SK-N-SH treated with all-trans-retinoic acid at 6 μM for 48 hours (cell line): Measurements from ENCODE around the gene SIGLEC10.

Source experiments
- ATAC-seq: fragments of 200-7000 bp; cut with Tn5 transposase; 3 replicates; pipeline ENCODE4 v1.9.1; 2020; ENCODE audit warnings: mild to moderate bottlenecking, moderate library complexity
- ARNTL ChIP-seq: fragments of 450-650 bp; formaldehyde crosslinking; IDR thresholded peaks from 2 replicates; pipeline ENCODE4 v1.5.0; 2020; ENCODE audit warnings: low read depth, mild to moderate bottlenecking, moderate library complexity, borderline replicate concordance
- BACH2 ChIP-seq: fragments of 250-450 bp; sonication (Bioruptor Pico); IDR thresholded peaks from 2 replicates; pipeline ENCODE4 v1.9.0; 2021; ENCODE audit warnings: mild to moderate bottlenecking, borderline replicate concordance
- CSDC2 ChIP-seq: fragments of 250-450 bp; sonication (Bioruptor Pico); IDR thresholded peaks from 2 replicates; pipeline ENCODE4 v1.5.0; 2020; ENCODE audit warnings: mild to moderate bottlenecking, moderate library complexity
- ESRRG ChIP-seq: fragments of 250-450 bp; sonication (Bioruptor Pico); IDR thresholded peaks from 2 replicates; pipeline ENCODE4 v1.6.1; 2021; ENCODE audit warnings: mild to moderate bottlenecking
- GLIS3 ChIP-seq: fragments of 250-450 bp; sonication (Bioruptor Pico); IDR thresholded peaks from 2 replicates; pipeline ENCODE4 v1.5.0; 2020; ENCODE audit warnings: mild to moderate bottlenecking, moderate library complexity
- ISL1 ChIP-seq: fragments of 250-450 bp; sonication (Bioruptor Pico); IDR thresholded peaks from 2 replicates; pipeline ENCODE4 v2.1.2; 2022; ENCODE audit warnings: mild to moderate bottlenecking, moderate library complexity
- OSR1 ChIP-seq: fragments of 250-450 bp; sonication (Bioruptor Pico); IDR thresholded peaks from 2 replicates; pipeline ENCODE4 v1.8.0; 2022; ENCODE audit warnings: moderate library complexity, mild to moderate bottlenecking, inconsistent platforms
- PPARA ChIP-seq: fragments of 250-450 bp; sonication (Bioruptor Pico); IDR thresholded peaks from 2 replicates; pipeline ENCODE4 v1.5.0; 2020; ENCODE audit warnings: mild to moderate bottlenecking, borderline replicate concordance
- RARB ChIP-seq: fragments of 250-450 bp; sonication (Bioruptor Pico); IDR thresholded peaks from 2 replicates; pipeline ENCODE4 v1.8.0; 2021; ENCODE audit warnings: mild to moderate bottlenecking, moderate library complexity
- TCF4 ChIP-seq: fragments of 250-450 bp; sonication (Bioruptor Pico); IDR thresholded peaks from 2 replicates; pipeline ENCODE4 v1.8.0; 2021; ENCODE audit warnings: mild to moderate bottlenecking, moderate library complexity, borderline replicate concordance
- TOX ChIP-seq: fragments of 250-450 bp; sonication (Bioruptor Pico); IDR thresholded peaks from 2 replicates; pipeline ENCODE4 v1.8.0; 2021; ENCODE audit warnings: mild to moderate bottlenecking, moderate library complexity, borderline replicate concordance
- ZC3H10 ChIP-seq: fragments of 250-450 bp; sonication (Bioruptor Pico); IDR thresholded peaks from 2 replicates; pipeline ENCODE4 v1.5.1; 2021; ENCODE audit warnings: mild to moderate bottlenecking, moderate library complexity
- ZFP3 ChIP-seq: fragments of 250-450 bp; sonication (Bioruptor Pico); IDR thresholded peaks from 2 replicates; pipeline ENCODE4 v1.5.0; 2020; ENCODE audit warnings: mild to moderate bottlenecking, moderate library complexity
- ZFP30 ChIP-seq: fragments of 450-650 bp; formaldehyde crosslinking; IDR thresholded peaks from 2 replicates; pipeline ENCODE4 v1.5.0; 2022; ENCODE audit warnings: mild to moderate bottlenecking, moderate library complexity
- ZNF565 ChIP-seq: fragments of 450-650 bp; formaldehyde crosslinking; conservative IDR thresholded peaks from 2 replicates; pipeline ENCODE4 v1.5.0; 2020; ENCODE audit warnings: low read depth, mild to moderate bottlenecking, moderate library complexity
- ZNF70 ChIP-seq: fragments of 450-650 bp; formaldehyde crosslinking; IDR thresholded peaks from 2 replicates; pipeline ENCODE4 v1.5.0; 2020; ENCODE audit warnings: mild to moderate bottlenecking, moderate library complexity
- ZNF8 ChIP-seq: fragments of 450-650 bp; formaldehyde crosslinking; IDR thresholded peaks from 2 replicates; pipeline ENCODE4 v1.5.0; 2020; ENCODE audit warnings: mild to moderate bottlenecking, moderate library complexity
- TF ChIP-seq, protein P1 (sequence below): fragments of 250-450 bp; sonication (Bioruptor Pico); IDR thresholded peaks from 2 replicates; pipeline ENCODE4 v1.5.1; 2020; ENCODE audit warnings: low read depth, mild to moderate bottlenecking, moderate library complexity
- TF ChIP-seq, protein P2 (sequence below): fragments of 250-450 bp; sonication (Bioruptor Pico); IDR thresholded peaks from 2 replicates; pipeline ENCODE4 v1.8.0; 2020; ENCODE audit warnings: mild to moderate bottlenecking, moderate library complexity, borderline replicate concordance
- TF ChIP-seq, protein P3 (sequence below): fragments of 250-450 bp; sonication (Bioruptor Pico); IDR thresholded peaks from 2 replicates; pipeline ENCODE4 v1.5.1; 2021; ENCODE audit warnings: mild to moderate bottlenecking, moderate library complexity
- TF ChIP-seq, protein P4 (sequence below): fragments of 250-450 bp; sonication (Bioruptor Pico); IDR thresholded peaks from 2 replicates; pipeline ENCODE4 v1.5.0; 2020; ENCODE audit warnings: mild to moderate bottlenecking, moderate library complexity

SIGLEC10 gene

DNA sequence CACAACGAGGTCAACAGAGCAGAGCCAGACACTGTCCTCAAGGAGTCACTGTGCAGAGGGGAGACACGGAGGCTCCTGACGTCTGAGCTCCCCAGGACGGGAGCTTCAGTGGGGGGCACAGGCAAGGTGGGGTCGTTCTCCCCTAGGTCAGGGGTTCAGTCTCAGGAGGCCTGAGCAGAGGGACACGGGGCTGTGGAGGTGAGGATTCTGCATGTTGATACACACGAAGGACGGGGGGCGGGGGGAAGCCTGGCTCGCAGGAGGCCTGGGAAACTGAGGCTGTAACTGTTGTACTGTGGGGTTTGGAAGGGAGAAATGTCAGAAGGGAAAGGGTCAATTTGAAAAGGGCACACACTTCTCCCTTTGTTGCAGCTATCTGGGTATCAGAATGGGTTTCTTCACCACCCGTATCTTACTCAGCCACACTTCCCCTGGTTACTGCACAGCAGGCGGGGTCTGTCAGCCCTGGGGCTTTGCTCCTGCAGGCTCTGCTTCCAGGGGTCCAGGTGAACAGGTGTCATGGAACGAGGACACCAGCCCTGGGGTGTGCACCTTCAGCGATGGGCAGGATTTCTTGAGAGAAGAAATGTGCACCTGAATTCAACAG, 41.6 kb upstream of the SIGLEC10 start:
- ATAC-seq, result no peak

DNA sequence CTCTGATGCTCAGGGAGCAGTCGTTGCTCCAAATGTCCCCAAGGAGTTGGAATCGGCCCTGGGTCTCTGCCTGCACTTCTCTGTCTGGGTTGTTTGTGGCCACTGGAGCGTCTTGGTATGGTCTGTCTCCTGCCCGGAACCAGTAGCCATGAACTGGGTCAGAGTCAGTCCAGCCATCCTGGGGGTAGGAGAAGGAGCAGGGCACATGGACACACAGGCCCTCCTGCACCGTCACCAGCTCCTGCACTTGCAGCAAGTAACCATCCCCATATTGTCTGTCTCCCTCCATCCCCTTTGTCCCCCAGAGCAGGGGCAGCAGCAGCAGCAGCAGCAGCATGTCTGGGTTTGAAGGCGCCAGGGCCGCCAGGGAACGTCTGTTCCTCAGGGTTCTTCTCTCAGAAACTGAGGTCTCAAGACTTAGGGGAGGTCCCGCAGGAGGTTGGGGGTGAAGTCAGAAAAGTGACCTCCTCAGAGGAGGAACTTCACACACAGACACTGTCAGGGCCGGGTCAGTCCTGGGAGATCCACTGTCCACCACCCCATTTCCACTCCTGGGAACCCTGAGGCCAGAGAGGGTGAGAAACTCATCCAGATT, 40.7 kb upstream of the SIGLEC10 start, which contains the start of gene SIGLEC8:
Gene SIGLEC8 (minus strand): TSS at position 404 of the 595 bp plus-strand sequence. CDS start 67 bp downstream, at position 337.
- TF ChIP-seq ESRRG (CRISPR knock-in tag) (no peak), ZNF70 (CRISPR knock-in tag) (no peak), ZNF8 (CRISPR knock-in tag) (no peak), ZC3H10 (CRISPR knock-in tag) (no peak), ZFP30 (CRISPR knock-in tag) (no peak), PPARA (CRISPR knock-in tag) (no peak), ARNTL (CRISPR knock-in tag) (no peak), GLIS3 (CRISPR knock-in tag) (no peak), RARB (CRISPR knock-in tag) (no peak), ZNF565 (CRISPR knock-in tag) (no peak), TCF4 (no peak), ZFP3 (no peak), TOX (CRISPR knock-in tag) (no peak), ISL1 (CRISPR knock-in tag) (no peak)
- TF ChIP-seq, protein P1, sequence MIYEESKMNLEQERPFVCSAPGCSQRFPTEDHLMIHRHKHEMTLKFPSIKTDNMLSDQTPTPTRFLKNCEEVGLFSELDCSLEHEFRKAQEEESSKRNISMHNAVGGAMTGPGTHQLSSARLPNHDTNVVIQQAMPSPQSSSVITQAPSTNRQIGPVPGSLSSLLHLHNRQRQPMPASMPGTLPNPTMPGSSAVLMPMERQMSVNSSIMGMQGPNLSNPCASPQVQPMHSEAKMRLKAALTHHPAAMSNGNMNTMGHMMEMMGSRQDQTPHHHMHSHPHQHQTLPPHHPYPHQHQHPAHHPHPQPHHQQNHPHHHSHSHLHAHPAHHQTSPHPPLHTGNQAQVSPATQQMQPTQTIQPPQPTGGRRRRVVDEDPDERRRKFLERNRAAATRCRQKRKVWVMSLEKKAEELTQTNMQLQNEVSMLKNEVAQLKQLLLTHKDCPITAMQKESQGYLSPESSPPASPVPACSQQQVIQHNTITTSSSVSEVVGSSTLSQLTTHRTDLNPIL (CRISPR knock-in tag), result no peak
- TF ChIP-seq, protein P2, sequence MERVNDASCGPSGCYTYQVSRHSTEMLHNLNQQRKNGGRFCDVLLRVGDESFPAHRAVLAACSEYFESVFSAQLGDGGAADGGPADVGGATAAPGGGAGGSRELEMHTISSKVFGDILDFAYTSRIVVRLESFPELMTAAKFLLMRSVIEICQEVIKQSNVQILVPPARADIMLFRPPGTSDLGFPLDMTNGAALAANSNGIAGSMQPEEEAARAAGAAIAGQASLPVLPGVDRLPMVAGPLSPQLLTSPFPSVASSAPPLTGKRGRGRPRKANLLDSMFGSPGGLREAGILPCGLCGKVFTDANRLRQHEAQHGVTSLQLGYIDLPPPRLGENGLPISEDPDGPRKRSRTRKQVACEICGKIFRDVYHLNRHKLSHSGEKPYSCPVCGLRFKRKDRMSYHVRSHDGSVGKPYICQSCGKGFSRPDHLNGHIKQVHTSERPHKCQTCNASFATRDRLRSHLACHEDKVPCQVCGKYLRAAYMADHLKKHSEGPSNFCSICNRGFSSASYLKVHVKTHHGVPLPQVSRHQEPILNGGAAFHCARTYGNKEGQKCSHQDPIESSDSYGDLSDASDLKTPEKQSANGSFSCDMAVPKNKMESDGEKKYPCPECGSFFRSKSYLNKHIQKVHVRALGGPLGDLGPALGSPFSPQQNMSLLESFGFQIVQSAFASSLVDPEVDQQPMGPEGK (CRISPR knock-in tag), result no peak
- ATAC-seq, result no peak

More for the DNA sequence above, 41.6 kb upstream of the SIGLEC10 start:
- no peak for TF ChIP-seq OSR1 (CRISPR knock-in tag)
- no peak for TF ChIP-seq ZFP3
- TF ChIP-seq, protein P1 (CRISPR knock-in tag), result no peak
- TF ChIP-seq TOX (CRISPR knock-in tag), result no peak
- no peak for TF ChIP-seq GLIS3 (CRISPR knock-in tag)
- no peak for TF ChIP-seq CSDC2 (CRISPR knock-in tag)
- no peak for TF ChIP-seq BACH2
- TF ChIP-seq ARNTL (CRISPR knock-in tag), result no peak
- no peak for TF ChIP-seq ESRRG (CRISPR knock-in tag)
- TF ChIP-seq, protein P3, sequence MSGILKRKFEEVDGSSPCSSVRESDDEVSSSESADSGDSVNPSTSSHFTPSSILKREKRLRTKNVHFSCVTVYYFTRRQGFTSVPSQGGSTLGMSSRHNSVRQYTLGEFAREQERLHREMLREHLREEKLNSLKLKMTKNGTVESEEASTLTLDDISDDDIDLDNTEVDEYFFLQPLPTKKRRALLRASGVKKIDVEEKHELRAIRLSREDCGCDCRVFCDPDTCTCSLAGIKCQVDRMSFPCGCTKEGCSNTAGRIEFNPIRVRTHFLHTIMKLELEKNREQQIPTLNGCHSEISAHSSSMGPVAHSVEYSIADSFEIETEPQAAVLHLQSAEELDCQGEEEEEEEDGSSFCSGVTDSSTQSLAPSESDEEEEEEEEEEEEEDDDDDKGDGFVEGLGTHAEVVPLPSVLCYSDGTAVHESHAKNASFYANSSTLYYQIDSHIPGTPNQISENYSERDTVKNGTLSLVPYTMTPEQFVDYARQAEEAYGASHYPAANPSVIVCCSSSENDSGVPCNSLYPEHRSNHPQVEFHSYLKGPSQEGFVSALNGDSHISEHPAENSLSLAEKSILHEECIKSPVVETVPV (CRISPR knock-in tag), result no peak
- TF ChIP-seq, protein P2 (CRISPR knock-in tag), result no peak
- TF ChIP-seq TCF4, result no peak

DNA sequence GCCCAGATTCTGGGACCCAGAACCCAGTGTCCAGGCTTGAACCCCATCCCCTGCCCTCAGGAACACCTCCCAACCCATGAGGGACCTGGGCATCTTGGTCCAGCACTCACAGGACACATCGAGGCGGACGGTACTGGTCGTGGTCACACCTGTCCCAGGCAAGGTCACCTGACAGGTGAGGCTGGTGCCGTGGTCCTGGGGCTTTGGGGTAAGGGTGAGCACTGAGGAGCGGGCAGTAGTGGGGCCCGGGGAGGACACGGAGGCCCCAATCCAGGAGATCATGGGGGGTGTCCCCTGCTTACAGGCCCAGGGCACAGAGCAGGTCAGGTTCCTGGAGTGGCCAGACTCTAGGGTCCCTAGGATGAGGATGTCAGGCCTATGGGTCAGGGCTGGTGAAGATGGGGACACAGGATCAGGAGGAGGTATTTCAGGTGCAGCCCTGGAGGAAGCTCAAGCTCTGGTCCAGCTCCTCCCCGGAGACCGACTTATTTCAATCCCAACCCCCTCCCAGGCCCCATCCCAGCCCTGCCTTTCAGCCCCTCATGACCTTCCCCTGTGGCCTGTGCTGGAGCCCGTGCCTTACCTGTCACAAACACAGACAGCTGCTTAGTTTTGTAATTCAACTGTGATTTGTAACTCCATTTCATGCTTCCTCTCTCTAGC, 40.0 kb upstream of the SIGLEC10 start:
- ATAC-seq, result no peak
- TF ChIP-seq ARNTL (CRISPR knock-in tag), result no peak
- TF ChIP-seq GLIS3 (CRISPR knock-in tag), result no peak
- TF ChIP-seq ZFP30 (CRISPR knock-in tag), result no peak
- no peak for TF ChIP-seq ZNF565 (CRISPR knock-in tag)
- no peak for TF ChIP-seq TCF4
- TF ChIP-seq, protein P4, sequence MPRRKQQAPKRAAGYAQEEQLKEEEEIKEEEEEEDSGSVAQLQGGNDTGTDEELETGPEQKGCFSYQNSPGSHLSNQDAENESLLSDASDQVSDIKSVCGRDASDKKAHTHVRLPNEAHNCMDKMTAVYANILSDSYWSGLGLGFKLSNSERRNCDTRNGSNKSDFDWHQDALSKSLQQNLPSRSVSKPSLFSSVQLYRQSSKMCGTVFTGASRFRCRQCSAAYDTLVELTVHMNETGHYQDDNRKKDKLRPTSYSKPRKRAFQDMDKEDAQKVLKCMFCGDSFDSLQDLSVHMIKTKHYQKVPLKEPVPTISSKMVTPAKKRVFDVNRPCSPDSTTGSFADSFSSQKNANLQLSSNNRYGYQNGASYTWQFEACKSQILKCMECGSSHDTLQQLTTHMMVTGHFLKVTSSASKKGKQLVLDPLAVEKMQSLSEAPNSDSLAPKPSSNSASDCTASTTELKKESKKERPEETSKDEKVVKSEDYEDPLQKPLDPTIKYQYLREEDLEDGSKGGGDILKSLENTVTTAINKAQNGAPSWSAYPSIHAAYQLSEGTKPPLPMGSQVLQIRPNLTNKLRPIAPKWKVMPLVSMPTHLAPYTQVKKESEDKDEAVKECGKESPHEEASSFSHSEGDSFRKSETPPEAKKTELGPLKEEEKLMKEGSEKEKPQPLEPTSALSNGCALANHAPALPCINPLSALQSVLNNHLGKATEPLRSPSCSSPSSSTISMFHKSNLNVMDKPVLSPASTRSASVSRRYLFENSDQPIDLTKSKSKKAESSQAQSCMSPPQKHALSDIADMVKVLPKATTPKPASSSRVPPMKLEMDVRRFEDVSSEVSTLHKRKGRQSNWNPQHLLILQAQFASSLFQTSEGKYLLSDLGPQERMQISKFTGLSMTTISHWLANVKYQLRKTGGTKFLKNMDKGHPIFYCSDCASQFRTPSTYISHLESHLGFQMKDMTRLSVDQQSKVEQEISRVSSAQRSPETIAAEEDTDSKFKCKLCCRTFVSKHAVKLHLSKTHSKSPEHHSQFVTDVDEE (CRISPR knock-in tag), result no peak
- no peak for TF ChIP-seq ZNF70 (CRISPR knock-in tag)
- TF ChIP-seq ZNF8 (CRISPR knock-in tag), result no peak
- TF ChIP-seq PPARA (CRISPR knock-in tag), result no peak
- TF ChIP-seq, protein P1 (CRISPR knock-in tag), result no peak
- TF ChIP-seq RARB (CRISPR knock-in tag), result no peak
- TF ChIP-seq TOX (CRISPR knock-in tag), result no peak
- no peak for TF ChIP-seq BACH2
- TF ChIP-seq ISL1 (CRISPR knock-in tag), result no peak
